Fibroblast of skin of left quadriceps (primary cell): ENCODE measurements around the gene MBNL2.
A peak's percentile ranks its signal among the peaks of the same experiment; 100 is the strongest.

Experiments
- DNase-seq, 2 experiments: peaks; one replicate each; pipeline ENCODE4 v3.0.0-alpha.2; 2013; ENCODE audit warnings: low read depth in 2 of 2

Gene MBNL2

DNA sequence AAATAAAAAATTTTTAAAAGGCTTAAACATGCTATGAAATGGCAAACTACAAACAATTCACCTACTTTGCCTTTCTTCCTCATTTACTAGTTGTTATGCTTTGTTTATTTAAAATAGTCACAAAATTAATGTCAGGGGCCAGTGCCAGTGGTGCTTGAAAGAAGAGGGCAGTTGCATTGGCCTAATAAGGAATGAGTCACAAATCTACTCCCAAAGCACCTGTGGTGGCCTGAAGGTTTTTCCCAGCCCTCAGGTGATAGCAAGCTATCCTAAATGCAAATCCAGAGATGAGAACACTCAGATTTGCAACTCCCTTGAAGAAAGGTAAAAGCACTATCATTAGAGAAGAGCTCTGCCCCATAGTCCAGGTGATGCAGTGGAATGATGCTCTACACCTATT lies 103.6 kb downstream of the MBNL2 start:
- no peak for DNase-seq

DNA sequence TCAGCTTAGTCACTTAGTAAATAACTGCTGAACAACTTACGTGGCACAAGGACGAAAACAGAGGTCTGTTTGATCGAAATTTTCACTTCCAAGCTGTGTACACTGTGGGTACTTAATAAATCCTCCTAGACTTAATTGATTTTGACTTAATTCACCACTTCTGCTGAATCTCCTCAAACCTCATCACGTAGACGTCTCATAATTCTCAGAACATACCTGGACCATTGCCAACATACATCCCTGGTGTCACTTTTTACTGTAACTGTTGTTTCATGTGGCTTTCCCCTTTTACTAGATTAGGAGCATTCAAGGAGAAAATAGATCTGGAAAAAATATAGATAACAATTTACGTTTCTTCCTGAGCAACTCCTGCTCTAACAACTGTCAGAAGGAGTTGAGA lies 105.0 kb downstream of the MBNL2 start:
- DNase-seq, result no peak

DNA sequence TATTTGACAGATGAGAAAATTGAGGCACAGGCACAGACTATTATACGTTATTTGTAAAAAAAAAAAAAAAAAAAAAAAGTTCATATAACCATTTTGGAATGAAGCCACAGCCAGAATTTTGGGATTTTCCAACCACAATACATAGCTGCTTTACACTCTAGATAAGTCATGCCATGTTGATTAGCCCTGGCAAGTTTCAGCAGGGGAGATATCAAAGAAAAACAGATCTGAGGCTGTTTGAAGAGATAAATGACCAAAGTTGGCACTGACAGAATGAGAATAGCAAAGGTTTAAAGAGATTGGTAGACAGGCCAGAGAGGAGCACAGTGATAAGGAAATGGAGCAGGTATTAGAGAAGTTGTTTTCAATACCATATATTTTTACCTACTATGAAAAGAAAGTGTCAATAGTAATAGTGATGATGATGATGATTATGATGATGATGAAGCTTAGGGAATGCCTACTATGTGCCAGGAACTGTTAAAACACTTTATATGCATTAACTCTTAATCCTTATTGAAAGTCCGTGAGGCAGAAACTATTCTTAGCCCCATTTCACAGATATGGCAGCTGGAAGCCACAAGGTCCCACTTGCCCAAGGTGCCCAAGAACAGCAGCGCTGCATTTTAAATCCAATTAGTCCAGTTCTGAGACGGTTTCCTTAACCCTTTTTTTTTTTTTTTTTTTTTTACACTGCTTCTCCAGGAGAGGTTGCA lies 105.5 kb downstream of the MBNL2 start:
- no peak for DNase-seq

DNA sequence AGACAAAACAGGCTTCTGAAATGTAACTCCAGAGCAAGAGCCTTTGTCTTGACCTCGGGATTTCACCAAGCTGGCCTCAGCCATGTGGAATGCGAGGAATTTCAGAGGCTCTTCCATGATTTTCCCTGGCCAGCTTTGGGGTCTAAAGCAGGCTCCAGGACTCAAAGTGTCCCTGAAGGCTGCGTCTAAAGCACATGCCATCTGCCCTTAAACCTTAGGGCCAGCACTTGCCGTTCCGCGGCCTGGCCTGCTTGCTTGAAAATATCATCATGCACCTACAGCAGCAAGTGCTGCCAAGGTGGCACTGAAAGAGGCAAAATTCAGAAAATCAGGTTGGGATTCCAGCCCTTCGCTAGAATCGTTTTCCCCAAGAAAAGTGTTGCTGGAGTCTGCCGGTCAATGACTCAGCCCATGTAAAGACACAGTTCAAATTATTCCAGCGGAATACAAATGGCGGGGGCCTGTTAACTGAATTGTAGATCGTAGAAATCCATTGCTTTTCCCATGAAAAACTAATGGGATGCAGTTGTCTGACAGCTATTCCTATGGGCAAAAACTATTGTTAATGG lies 106.2 kb downstream of the MBNL2 start:
- DNase-seq, result peak; percentile 55 to 58

DNA sequence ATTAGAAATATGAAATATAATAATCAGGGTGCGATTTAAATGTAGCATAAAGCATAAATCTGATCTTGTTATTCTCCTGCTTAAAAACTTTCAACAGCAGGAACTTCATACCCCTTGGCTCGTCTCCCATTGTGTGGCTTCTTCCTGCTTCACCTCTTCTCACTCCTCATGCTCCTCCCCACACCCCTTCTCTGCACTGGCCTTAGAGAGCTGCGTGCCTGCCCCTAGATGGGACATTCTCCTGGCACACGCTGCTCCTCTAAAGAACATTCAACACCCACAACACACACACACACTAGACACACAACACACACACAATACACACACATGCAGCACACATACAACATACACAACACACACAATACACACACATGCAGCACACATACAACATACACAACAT lies 107.2 kb downstream of the MBNL2 start:
- no peak for DNase-seq

DNA sequence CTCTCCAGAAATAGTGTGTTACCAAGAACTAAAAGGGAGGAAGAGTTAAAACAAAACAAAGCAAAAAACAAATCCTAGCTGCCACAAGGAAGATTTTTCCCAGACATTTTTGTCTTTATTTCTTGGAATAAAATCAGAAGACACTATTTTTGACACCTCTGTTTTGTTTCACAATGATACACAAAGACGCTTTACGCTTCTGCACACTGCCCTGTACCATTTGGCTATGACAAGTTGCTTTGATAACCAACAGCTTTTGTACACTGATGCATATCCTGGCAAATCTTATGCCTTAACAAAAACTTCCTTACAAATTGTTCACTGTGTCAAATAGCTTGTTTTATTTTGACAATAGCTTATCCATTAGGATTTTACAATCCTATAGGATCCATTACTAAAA lies 108.3 kb downstream of the MBNL2 start:
- no peak for DNase-seq

DNA sequence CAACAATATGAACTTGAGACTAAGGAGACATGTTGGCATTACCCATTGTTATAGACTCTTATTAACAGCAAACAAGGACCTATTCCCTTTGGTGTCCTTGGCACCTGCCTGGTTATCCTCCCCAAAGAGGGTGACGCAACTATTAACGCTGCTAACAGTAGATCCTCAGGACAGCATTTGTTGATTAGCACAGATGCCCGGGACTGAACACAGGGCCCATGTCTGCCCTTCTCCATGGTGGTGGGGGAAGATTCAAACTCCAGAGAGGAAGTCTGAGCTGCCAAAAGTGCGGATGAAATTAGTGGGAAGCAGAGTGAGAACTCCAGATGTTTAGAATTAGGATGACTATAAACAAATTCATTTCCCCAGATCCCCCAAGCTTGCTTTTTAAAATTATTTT lies 110.6 kb downstream of the MBNL2 start:
- peak in 1 of 2 experiments; percentile 30 for DNase-seq

DNA sequence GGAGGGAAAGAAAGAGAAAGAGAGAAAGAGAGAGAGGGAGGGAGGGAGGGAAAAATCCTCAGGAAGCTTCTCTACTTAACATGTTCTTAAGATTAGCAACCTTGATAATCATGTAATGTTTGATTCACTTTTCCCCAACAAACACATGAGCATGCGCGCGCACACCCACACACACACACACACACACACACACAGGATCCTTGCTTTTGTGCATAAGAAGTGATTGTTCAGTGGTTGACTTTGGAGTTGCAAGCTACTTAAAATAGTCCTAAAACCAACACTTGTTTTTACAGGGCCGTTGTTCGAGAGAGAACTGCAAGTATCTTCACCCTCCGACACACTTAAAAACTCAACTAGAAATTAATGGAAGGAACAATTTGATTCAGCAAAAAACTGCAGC lies 111.8 kb downstream of the MBNL2 start:
- no peak for DNase-seq

DNA sequence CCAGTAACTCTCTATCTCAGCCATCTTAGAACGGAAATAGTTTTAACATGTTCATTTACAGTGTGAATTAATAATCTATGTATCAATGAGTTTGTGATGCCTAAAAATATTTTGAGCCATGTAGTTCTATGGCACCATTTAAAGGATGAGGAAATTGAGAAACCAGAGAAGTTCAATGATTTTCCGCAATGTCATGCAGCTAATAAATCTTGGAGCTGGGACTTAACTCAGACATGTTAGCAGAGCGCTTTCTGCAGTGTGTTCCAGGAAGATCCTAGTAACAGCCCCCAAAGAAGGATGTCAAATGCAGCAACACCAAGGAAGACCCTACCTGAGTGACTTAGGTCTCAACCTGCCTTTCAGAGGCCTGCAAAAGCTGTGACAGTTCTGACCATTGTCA lies 112.6 kb downstream of the MBNL2 start:
- no peak for DNase-seq

DNA sequence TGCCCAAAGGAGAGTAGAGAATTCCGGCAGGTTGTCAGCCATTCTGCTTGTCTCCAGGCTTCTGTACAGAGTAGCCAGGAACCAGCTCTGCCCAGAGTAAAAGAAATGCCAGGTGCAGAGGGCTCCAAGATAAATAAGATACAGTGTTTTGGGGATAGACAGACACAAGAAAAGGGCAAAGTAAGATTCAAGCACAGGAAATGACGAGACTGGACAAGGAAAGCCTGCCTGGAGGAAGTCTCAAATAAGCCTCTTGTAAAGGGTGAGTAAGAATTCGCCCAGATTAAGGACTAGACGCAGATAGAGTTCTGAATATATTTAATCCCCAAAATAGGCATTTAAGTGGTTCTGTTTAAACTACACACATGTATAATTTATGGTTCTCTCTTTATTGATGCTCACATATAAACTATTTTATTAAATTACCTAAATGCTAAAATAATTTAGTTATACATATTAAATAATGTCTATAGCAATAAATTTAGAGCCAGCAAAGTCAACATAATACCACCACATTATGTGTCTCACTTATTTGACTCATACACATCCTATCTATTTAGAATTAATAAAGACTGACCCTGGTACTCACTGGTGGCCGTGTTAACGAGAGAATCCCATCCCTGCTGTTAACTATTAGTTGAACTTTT lies 113.5 kb downstream of the MBNL2 start:
- DNase-seq, result no peak

DNA sequence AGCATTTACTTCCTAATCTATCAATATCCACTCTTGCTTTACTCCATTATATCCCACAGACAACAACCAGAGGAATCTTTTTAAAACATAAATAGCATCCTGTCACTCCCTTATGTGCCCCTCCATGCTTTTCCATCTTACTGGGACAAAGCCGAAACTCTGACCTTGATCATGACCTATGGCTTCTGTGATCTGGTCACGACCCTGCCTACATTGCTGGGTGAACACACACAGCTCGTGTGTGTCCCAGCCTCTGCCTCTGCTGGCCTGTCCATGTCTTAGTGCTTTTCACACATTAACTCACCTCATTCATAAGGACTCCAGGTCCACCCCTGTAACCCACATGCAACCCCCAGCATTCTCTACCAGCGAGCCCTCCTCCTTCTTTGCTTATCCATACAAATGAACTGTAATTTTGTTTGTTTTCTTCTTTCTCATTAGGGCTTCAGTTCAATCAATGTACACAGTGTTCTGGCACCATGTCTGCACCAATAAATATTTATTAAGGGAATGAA lies 115.9 kb downstream of the MBNL2 start:
- DNase-seq, result no peak

DNA sequence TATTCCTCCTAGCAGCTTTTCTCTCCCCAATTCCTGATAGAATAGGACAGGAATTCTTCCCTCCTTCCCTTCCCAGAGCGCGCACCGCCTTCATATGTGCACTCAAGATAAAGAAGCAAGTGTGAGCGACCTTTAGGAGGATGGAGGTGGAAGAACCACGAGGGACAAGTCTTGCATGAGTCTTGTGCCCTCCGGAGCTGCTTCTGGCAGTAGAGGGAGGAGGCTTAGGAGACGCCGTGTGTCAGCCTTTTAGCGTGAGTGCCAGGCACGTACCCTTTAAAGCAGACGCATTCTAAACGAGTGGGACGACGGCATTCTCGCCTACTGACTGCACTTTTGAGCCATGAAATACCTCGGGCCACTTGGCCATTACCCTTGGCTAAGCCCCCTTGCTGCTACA lies 116.4 kb downstream of the MBNL2 start:
- DNase-seq, result no peak

DNA sequence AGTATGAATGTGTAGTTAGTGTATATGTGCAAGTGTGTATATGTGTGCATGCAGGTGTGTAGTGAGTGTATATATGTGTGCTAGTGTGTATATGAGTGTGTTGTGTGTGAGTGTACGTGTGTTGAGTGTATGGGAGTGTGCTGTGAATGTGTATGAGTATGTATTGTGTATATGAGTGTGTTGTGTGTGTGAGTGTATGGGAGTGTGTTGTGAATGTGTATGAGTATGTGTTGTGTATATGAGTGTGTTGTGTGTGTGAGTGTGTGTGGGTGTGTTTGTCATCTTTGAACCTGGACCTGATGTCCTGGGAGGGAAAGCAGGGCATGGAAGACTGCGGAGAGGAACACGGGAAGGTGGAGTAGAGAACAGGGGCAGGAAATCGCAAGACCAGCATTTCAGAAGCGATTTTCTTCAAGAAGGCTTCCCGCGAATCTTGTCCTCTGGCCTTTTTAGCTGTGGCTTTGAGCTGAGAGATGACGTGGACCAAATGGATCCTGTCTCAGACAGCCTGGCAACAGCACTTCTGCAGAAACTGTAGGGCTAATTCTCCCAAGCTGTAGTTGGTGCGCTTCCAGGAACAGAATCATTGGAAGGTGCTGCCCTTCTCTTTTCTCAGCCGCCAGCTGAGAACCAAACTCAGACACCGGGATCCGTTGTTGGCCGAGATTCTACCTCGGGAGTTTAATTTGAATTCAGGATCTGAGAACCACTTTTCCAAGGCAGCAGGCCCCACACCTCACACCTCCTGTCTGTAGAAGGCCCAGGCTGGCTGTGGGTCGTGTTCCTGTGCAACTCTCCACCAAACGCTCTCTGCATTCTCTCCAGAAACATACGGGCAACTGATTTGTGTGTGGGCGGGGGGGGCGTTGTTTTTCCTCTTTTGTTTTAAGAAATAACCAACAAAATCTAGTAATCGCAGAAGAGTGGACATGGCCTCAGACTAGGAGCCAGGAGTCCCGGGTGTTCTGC lies 117.2 kb downstream of the MBNL2 start:
- DNase-seq, result peak; percentile 78 to 80

DNA sequence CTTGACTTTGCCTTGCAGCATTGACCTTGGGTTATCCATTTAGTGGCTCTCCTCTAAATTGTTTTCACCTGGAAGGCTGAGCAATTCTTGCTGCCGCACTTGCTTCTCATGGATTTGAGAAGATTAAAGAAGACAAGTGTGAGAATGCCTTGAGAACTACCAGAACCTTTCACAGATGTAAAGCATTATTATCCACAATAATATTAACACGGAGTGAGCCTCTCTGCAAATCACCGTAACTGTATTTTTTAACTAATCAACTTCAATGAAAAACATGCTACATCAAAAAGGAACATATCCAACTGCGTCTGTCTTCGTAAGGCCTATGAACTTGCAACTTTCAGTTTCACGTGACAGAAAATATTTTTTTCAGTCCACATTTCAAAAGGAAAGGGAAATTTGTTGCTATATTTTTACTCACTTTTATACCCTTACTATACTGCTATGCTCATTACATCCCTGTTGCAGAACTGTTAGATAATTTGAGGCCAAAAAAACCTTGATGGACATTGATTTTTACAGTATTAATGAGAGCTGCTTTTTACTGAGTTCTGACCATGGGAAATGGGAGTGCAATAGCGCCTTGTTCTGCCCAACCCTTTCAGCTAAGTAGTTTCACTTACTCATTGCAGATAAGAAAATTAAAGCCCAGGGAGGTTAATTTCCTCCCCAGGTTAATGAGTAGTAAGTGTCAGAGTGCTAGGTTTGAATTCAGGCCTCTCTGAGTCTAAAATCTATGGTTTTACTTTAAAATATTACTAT lies 118.0 kb downstream of the MBNL2 start:
- DNase-seq, result no peak

DNA sequence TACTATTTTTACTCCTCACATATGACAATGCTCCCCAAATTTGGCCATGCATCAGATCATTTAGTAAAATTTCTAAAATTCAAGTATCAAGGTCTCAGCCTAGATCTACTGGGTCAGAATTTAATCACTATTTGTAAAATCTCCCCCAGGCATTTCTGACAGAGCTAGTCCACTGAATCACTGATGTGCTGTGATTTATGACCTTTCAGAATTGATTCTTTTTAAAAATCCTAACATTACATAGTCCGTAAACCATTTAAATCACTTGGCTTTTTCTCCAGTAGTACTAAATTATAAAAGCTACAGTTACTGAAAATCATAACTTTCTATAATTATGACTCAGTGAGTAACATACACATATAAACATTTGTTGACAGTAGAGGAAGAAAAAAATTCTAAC lies 119.0 kb downstream of the MBNL2 start:
- DNase-seq, result no peak

DNA sequence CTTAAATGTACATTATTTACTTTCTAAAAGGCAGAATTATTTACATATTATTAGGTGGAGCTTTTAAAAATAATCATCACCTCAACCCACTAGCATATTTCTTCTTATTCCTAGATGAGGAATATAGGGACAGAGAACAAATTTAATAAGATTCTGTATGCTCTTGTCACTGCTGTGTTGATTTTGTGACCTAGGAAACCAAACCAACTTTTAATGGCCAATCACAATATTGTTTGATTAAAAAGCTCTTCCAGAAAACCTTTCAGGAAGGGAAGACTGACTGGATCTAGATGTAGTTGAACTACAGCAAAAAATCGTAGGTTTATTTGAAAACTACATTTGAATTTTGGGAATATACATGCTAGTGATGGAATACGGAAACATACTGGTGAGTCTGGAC lies 120.0 kb downstream of the MBNL2 start:
- DNase-seq, result no peak

DNA sequence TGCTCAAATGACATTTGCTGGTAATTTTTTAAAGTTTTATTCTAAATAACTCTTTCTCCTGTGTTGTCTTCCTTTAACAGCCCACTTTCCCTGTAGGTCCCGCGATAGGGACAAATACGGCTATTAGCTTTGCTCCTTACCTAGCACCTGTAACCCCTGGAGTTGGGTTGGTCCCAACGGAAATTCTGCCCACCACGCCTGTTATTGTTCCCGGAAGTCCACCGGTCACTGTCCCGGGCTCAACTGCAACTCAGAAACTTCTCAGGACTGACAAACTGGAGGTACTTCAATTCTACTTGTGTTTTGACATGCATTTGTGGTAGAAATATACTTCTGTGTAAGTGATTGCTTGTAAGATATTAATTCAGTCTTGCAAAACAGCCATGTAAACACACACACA lies 120.8 kb downstream of the MBNL2 start:
- DNase-seq, result no peak

DNA sequence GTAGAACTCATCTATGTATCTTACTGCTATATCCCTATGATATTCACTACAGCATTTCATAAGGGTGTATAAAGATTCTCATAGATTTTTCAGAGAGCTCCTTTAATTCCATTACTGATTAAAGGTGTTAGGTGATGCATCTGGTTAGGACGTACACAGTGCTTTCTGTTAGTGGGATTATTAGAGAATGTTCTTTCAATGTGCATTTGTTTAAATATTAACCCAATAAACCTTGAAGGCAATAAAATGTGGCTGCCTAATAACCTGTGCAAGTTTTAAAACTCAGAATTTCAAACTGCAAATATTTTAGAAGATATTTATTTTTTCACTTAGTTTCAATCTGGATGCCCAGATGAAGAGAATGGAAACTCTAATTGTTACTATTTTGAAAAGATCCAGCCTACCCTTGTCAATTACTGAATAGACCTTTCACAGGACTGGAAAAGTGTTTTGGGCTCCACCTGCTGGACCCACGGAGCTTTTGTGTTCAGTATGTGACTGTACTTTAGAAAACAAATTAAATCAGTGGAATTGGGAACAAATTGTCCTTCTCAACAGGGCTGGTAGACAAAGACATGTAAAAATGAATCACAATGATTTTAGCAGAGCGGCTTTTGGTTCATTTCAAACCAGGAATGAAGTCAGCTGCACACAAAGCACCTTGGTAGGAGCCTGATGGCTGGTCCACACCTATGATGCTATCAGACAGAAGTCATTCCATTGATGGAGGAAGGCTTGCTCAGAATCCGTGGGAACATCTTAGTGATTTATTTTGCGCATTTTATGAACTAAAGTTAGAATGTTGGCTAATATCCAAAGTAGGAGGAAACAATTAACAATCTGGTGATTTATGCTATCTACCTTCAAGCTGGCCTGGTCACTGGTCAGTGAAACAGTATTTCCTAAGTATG lies 122.4 kb downstream of the MBNL2 start:
- DNase-seq, result peak; percentile 38 to 47

DNA sequence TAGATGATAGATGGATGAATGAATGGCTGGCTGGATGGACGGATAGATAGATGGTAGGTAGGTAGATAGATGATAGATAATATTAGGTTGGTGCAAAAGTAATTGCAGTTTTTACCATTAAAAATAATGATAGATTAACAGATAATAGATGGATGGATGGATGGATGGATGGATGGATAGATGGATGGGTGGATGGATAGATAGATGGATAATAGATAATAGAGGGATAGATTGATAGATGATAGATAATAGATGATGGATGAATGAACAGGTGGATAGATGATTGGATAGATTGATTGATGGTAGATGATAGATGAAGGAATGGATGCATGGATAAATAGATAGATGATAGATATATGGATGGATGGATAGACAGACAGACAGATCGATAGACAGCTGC lies 124.0 kb downstream of the MBNL2 start:
- no peak for DNase-seq

DNA sequence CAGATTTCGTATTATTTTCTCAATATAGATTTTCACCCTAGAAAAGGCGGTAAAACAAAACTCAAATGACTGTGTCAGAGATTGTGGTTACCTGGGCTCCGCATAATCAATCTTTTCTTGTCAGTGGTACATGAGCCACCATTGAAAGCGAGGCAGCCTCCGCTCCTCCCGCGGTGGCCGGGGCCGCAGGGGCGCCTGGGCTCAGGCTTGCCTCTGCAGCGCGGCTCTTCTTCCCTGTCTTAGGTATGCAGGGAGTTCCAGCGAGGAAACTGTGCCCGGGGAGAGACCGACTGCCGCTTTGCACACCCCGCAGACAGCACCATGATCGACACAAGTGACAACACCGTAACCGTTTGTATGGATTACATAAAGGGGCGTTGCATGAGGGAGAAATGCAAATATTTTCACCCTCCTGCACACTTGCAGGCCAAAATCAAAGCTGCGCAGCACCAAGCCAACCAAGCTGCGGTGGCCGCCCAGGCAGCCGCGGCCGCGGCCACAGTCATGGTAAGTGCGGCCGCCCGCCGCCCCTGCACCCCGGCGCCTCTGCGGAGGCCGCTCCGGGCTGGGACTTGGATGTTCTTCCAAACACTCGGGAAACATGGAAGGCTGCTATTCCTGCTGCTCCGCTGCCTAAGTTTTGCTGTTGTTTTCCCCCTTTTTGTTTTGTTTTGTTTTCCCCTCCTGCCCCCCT lies 124.6 kb downstream of the MBNL2 start:
- no peak for DNase-seq
